H1 (cell line): Measurements from ENCODE around the gene ECD. TPM values are rescaled to one million over a fixed set of nuclear protein-coding genes. Genes with fewer than 3 reads are reported as not detected.

Experiments
- CTCF ChIA-PET: fragments of 300-600 bp; sonication (Branson Sonifier 250); formaldehyde crosslinking; loops from one replicate; lab custom pipeline; 2021; ENCODE audit not compliant: partially characterized antibody; lab: Charles Lee
- POLR2A ChIA-PET: fragments of 300-600 bp; sonication (Branson Sonifier 250); formaldehyde crosslinking; loops from one replicate; lab custom pipeline; 2021; ENCODE audit warnings: inconsistent platforms; ENCODE audit not compliant: partially characterized antibody; lab: Charles Lee
- DNase-seq, 2 experiments: peaks; one replicate each; pipeline versions ENCODE4 v3.0.0 to v3.0.0-alpha.2; 2010 to 2022; ENCODE audit warnings: low spot score in 2 of 2, low read depth in 1 of 2, mixed read lengths in 1 of 2
- FAIRE-seq: peaks from 2 replicates; lab custom pipeline; 2011; peaks lifted over from hg19 to GRCh38; lab: Jason Lieb, UNC
- H2AFZ ChIP-seq: 2 replicates; pipeline ENCODE4 v1.8.1; 2012; ENCODE audit warnings: low read length, inconsistent platforms
- H2AK5ac ChIP-seq: 2 replicates; pipeline ENCODE4 v1.6.1; 2013; ENCODE audit warnings: low read depth, low read length
- H2BK120ac ChIP-seq: replicated peaks from 2 replicates; pipeline ENCODE3; 2013; ENCODE audit warnings: low read depth, low read length, inconsistent platforms
- H2BK12ac ChIP-seq: 2 replicates; pipeline ENCODE4 v1.6.1; 2013; ENCODE audit warnings: low read depth, low read length
- H2BK15ac ChIP-seq: 2 replicates; pipeline ENCODE4 v1.6.1; 2013; ENCODE audit warnings: low read length
- H2BK20ac ChIP-seq: 2 replicates; pipeline ENCODE4 v1.6.1; 2013; ENCODE audit warnings: low read length
- H2BK5ac ChIP-seq: 2 replicates; pipeline ENCODE4 v1.6.1; 2013; ENCODE audit warnings: low read depth, low read length
- H3K14ac ChIP-seq: 2 replicates; pipeline ENCODE4 v1.6.1; 2013; ENCODE audit warnings: inconsistent platforms; ENCODE audit not compliant: insufficient read length
- H3K18ac ChIP-seq: 2 replicates; pipeline ENCODE4 v1.6.1; 2013; ENCODE audit warnings: low read length; ENCODE audit errors: extremely low read depth
- H3K23ac ChIP-seq: 2 replicates; pipeline ENCODE4 v1.6.1; 2013; ENCODE audit warnings: inconsistent platforms; ENCODE audit not compliant: insufficient read length
- H3K23me2 ChIP-seq: 2 replicates; pipeline ENCODE4 v1.6.1; 2013; ENCODE audit warnings: low read depth, low read length
- H3K27ac ChIP-seq: 2 replicates; pipeline ENCODE4 v1.6.1; 2011; ENCODE audit warnings: low read depth, low read length, inconsistent platforms
- H3K27me3 ChIP-seq, 4 experiments: replicated peaks in 1 of 4; 1 replicate in 1 of 4; 2 replicates in 3 of 4; pipeline versions ENCODE4 v1.6.1 to v1.8.1; 2011 to 2013; ENCODE audit warnings: low read length in 3 of 4, mild to moderate bottlenecking in 3 of 4, inconsistent platforms in 2 of 4, mixed read lengths in 2 of 4, moderate library complexity in 1 of 4; ENCODE audit not compliant: control insufficient read depth in 3 of 4, insufficient read depth in 3 of 4; ENCODE audit errors: extremely low read depth in 1 of 4
- H3K36me3 ChIP-seq, 4 experiments: 2 replicates each; pipeline versions ENCODE4 v1.6.1 to v1.8.1; 2011 to 2013; ENCODE audit warnings: mild to moderate bottlenecking in 4 of 4, low read length in 3 of 4, moderate library complexity in 2 of 4, control low read depth in 1 of 4, inconsistent platforms in 1 of 4; ENCODE audit not compliant: insufficient read depth in 4 of 4, control insufficient read depth in 2 of 4
- H3K4ac ChIP-seq: replicated peaks from 2 replicates; pipeline ENCODE3; 2013; ENCODE audit warnings: low read length, low read depth, mixed read lengths, inconsistent platforms; ENCODE audit not compliant: insufficient read length
- H3K4me1 ChIP-seq, 4 experiments: replicated peaks in 1 of 4; 1 replicate in 1 of 4; 2 replicates in 3 of 4; pipeline versions ENCODE4 v1.6.1 to v1.8.1; 2011 to 2013; ENCODE audit warnings: low read length in 3 of 4, inconsistent platforms in 2 of 4, mixed read lengths in 1 of 4; ENCODE audit not compliant: insufficient read depth in 4 of 4, control insufficient read depth in 3 of 4
- H3K4me2 ChIP-seq, 2 experiments: 2 replicates each; pipeline versions ENCODE4 v1.6.1 to v1.8.1; 2011 to 2013; ENCODE audit warnings: low read depth in 2 of 2, low read length in 2 of 2, control low read depth in 1 of 2, inconsistent platforms in 1 of 2, mild to moderate bottlenecking in 1 of 2; ENCODE audit not compliant: insufficient read depth in 1 of 2
- H3K4me3 ChIP-seq, 4 experiments: fragments of 200-600, 300-600 bp in 1 of 4; sonication (generic), shearing (Covaris generic), sonication (Bioruptor Twin) in 1 of 4; 2 replicates each; pipeline versions ENCODE4 v1.5.1 to v1.8.1; 2011 to 2016; ENCODE audit warnings: low read length in 4 of 4, low read depth in 3 of 4, control low read depth in 2 of 4, inconsistent platforms in 2 of 4, mild to moderate bottlenecking in 2 of 4, mixed read lengths in 1 of 4, moderate library complexity in 1 of 4; ENCODE audit not compliant: insufficient read depth in 2 of 4; ENCODE audit errors: extremely low read depth in 1 of 4
- H3K56ac ChIP-seq: replicated peaks from 2 replicates; pipeline ENCODE3; 2013; ENCODE audit warnings: low read depth, mild to moderate bottlenecking, mixed read lengths, low read length, inconsistent platforms; ENCODE audit not compliant: insufficient read length
- H3K79me1 ChIP-seq: 2 replicates; pipeline ENCODE4 v1.6.1; 2013; ENCODE audit warnings: low read depth, low read length, control low read depth
- H3K79me2 ChIP-seq, 2 experiments: 2 replicates each; pipeline versions ENCODE4 v1.6.1 to v1.8.1; 2012 to 2013; ENCODE audit warnings: low read length in 2 of 2, mild to moderate bottlenecking in 2 of 2, inconsistent platforms in 1 of 2; ENCODE audit not compliant: insufficient read depth in 2 of 2, control insufficient read depth in 1 of 2
- H3K9ac ChIP-seq, 4 experiments: replicated peaks in 1 of 4; 1 replicate in 1 of 4; 2 replicates in 3 of 4; pipeline versions ENCODE4 v1.6.1 to v1.8.1; 2011 to 2013; ENCODE audit warnings: low read depth in 3 of 4, low read length in 3 of 4, control low read depth in 2 of 4, mild to moderate bottlenecking in 2 of 4, moderate library complexity in 2 of 4, inconsistent platforms in 1 of 4; ENCODE audit errors: extremely low read depth in 1 of 4
- H3K9me3 ChIP-seq, 2 experiments: 2 replicates each; pipeline versions ENCODE4 v1.6.1 to v1.8.1; 2012 to 2013; ENCODE audit warnings: mild to moderate bottlenecking in 2 of 2, moderate library complexity in 2 of 2, control low read depth in 1 of 2, inconsistent platforms in 1 of 2, low read depth in 1 of 2, low read length in 1 of 2, mixed read lengths in 1 of 2; ENCODE audit not compliant: insufficient read depth in 2 of 2
- H4K20me1 ChIP-seq, 2 experiments: replicated peaks in 1 of 2; 2 replicates each; pipeline versions ENCODE3 to v1.8.1; 2011 to 2013; ENCODE audit warnings: inconsistent platforms in 2 of 2, low read length in 2 of 2, mild to moderate bottlenecking in 1 of 2; ENCODE audit not compliant: insufficient read depth in 2 of 2, control insufficient read depth in 1 of 2
- H4K5ac ChIP-seq: 2 replicates; pipeline ENCODE4 v1.6.1; 2013; ENCODE audit warnings: low read length, low read depth, mixed read lengths, inconsistent platforms; ENCODE audit not compliant: insufficient read length
- H4K8ac ChIP-seq: 2 replicates; pipeline ENCODE4 v1.8.0; 2013; ENCODE audit warnings: mild to moderate bottlenecking, moderate library complexity, low read length, inconsistent platforms; ENCODE audit not compliant: insufficient read depth; ENCODE audit errors: extremely low read depth
- H4K91ac ChIP-seq: replicated peaks from 2 replicates; pipeline ENCODE3; 2013; ENCODE audit warnings: low read length, mixed read lengths, inconsistent platforms; ENCODE audit not compliant: insufficient read length
- EP300 ChIP-seq, 2 experiments: IDR thresholded peaks; 1 replicate in 1 of 2; 2 replicates in 1 of 2; pipeline ENCODE4 v1.6.1; 2011 to 2012; ENCODE audit warnings: low read depth in 2 of 2, low read length in 2 of 2, mild to moderate bottlenecking in 2 of 2, borderline replicate concordance in 1 of 2, inconsistent platforms in 1 of 2, moderate library complexity in 1 of 2
- WGBS, 2 experiments: shearing (Covaris generic) in 1 of 2; methylation state at CpG; one replicate each; pipeline versions ENCODE4 v1.1.6 to v1.1.7; 2013 to 2015; ENCODE audit warnings: low lambda C conversion rate in 2 of 2, mixed read lengths in 2 of 2, inconsistent platforms in 1 of 2, low coverage in 1 of 2, missing lambda C conversion rate in 1 of 2; ENCODE audit not compliant: insufficient replicate concordance in 2 of 2, insufficient coverage in 1 of 2, insufficient read length in 1 of 2; ENCODE audit errors: extremely low coverage in 1 of 2, missing lambda C conversion rate in 1 of 2; 5-methylcytosine and 5-hydroxymethylcytosine counted together
- polyA plus RNA-seq, 7 experiments: library from polyadenylated mRNA; depleted of rRNA in 3 of 7; stranded (reverse) in 5 of 7; unstranded in 2 of 7; fragments of >200 nt in 5 of 7; fragments of 200-250 nt in 2 of 7; gene quantifications; 1 replicate in 5 of 7; 2 replicates in 1 of 7; 4 replicates in 1 of 7; pipeline versions ENCODE4 v1.2.1 to v1.2.3, GENCODE V29; 2011 to 2013; ENCODE audit warnings: missing spikeins in 2 of 7, mixed read lengths in 2 of 7
- total RNA-seq: library from RNA; stranded (reverse); fragmentation: NEBNext Ultra II Directional; extraction: Animal tissue kit (Norgen Biotek cat#: 25700); gene quantifications from 2 replicates; pipeline ENCODE4 v1.2.1, GENCODE V29; 2021

Gene ECD
- total and polyA plus RNA-seq, 2 of the 8 experiments (the other 6 are each of a cell fraction or from before 2014, with no cell fraction given): 27.1 to 38.0 TPM

- H3K79me1 ChIP-seq: no peaks in the 10 kb centered on the region
- no peaks in the 10 kb centered on the region for H3K9me3 ChIP-seq
- 95% methylated on average over 3 of the region's 3 CpGs; no CpG with 5 or more reads in 1 of the 2 experiments for WGBS, 2 experiments
- no peaks in the 10 kb centered on the region for H3K79me2 ChIP-seq
- H2BK15ac ChIP-seq: no peak overlapping the region
- no peaks in the 10 kb centered on the region for H3K23me2 ChIP-seq
- H3K4ac ChIP-seq: no peak overlapping the region
- peaks cover 16 to 67% (median 47%) of the 10 kb centered on the region in 4 experiments; a peak in 7 of 8 replicates for H3K36me3 ChIP-seq
- no peak for TF ChIP-seq EP300 (IDR thresholded peaks at IDR 0.05; ENCODE audit: borderline replicate concordance in 1 of 2, low read depth in 2 of 2, low read length in 2 of 2)
- H4K5ac ChIP-seq: no peak overlapping the region
- DNase-seq (no peak), FAIRE-seq (no peak)
- POLR2A ChIA-PET: interaction anchor here (1.1 to 1.2 kb wide), 2 partner anchors 14 to 104 kb away, joined by 3 read pairs; no protein-coding TSS in a partner anchor
- CTCF ChIA-PET: interaction anchor here (2.4 kb wide), 1 partner anchor 24 kb away, joined by 14 read pairs; no protein-coding TSS in a partner anchor
- no peak overlapping the region for H4K8ac ChIP-seq
- no peak overlapping the region for H2AK5ac ChIP-seq
- no peak overlapping the region for H2BK12ac ChIP-seq
- no peak overlapping the region for H3K56ac ChIP-seq
- no peak overlapping the region for H3K27ac ChIP-seq
- no peak overlapping the region for H3K4me2 ChIP-seq
- H3K4me1 ChIP-seq: no peaks in the 10 kb centered on the region
- H2BK120ac ChIP-seq: no peak overlapping the region
- no peak overlapping the region for H4K91ac ChIP-seq
- no peaks in the 10 kb centered on the region for H4K20me1 ChIP-seq
- H2BK20ac ChIP-seq: no peak overlapping the region
- H3K9ac ChIP-seq: no peak overlapping the region
- H3K23ac ChIP-seq: no peak overlapping the region
- H2AFZ ChIP-seq: no peak overlapping the region
- H3K14ac ChIP-seq: no peak overlapping the region
- H3K4me3 ChIP-seq: no peak overlapping the region
- no peak overlapping the region for H2BK5ac ChIP-seq
- no peaks in the 10 kb centered on the region for H3K27me3 ChIP-seq
- H3K18ac ChIP-seq: no peak overlapping the region
Observed at GRCh38 chr10:73134727-73135126, 33.1 kb downstream of the ECD start.
